Activated gamma-delta T cell treated with anti-CD3 and anti-CD28 coated beads, Interleukin-2, amount 50 U/mL, for 16 hours (primary cell): ENCODE measurements around the gene CLCN2.

Source experiments
- DNase-seq: peaks from one replicate; pipeline ENCODE4 v3.0.0-alpha.2; 2020; ENCODE audit warnings: low read depth

CLCN2 gene

DNA sequence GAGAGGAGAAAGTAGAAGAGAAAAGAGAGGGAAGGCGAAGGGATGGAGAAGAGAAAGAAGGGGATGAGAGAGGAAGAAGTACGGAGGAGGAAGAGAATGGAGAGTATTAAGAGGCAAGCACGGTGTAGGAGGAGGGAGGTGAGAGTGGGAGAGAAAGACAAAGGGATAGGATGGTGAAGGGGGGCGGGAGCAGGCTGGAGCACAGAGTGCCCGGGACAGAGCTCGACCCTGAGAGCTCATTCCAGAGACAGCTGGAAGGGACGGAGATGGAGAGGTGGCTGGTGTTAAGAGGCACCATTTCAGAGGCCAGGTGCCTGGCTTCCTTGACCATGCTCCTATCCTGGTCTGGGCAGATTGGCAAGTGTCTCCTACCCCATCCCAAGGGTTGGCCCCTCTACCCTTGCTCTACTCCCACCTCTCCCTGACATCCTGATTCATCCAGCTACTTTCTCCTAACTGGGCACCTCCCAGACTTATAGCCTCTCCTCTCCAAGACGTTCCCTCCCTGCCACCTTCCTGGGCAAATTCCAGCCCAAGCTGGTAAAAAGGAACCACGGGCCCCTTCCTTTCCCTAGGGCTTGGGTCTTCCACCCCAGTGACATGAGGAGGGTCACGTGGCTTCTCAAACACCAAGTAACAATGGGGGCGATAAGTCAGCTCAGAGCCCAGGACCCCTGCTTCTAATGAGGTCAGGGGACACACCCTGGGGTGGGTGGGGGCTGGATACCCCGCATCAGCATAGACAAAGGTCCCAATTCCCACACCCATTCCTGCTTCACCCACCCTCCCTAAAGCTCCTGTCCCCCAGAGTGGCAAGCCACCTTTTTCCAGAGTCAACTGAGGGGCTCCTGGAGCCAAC lies 1.1 kb downstream of the CLCN2 start:
- DNase-seq: no peak

DNA sequence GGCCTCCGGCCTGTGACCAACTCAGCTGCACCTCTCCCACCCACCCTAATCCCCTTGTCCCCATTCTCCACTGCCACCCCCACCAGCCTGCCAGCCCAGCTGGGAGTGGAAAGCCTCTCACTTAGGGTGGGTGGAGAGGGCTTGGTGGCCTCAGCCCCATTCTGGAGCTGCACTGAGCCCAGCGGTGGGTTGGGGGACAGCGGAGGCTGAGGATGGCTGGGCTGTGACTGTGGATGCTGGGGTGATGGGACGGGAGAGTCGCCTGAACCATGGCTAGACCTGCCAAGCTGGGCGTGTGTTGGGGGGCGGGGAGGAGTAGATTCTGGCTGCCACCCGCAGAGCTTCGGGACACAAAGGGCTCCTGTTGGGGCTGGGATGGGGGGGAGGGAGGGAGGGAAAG lies 1.8 kb downstream of the CLCN2 start:
- DNase-seq: no peak

GRCh38 chr3:184358921-184359350 lies 2.5 kb downstream of the CLCN2 start:
- DNase-seq: no peak

DNA sequence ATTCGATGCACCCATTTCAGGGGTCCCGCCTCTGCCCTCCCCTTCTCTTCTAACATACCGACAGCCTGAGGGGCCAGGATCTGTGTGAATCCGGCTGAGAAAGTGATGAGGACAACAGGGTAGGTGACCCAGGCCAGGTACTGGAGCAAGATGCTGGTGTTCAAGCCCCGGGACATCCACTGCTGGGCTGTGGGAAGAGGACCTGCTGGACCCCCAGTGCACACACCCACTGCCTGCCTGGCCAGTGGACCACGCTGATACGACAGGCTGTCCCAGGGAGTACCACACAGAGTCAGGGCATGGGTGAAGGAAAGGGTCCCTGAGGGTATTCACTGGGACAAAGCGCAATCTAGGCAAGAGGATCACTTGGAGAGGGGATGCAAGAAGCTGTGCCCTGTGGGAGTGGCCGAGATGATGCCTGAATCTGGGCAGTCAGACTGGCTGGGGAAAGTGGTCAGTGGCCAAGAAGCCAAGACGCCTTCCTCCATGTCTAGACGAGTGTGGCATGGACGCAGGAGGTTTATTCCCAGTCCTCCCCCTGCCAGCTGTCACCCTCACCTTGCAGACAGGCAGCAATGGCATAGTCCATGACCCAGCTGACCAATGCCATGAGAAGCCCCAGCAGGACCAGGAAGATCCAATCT lies 3.2 kb downstream of the CLCN2 start:
- no peak for DNase-seq

DNA sequence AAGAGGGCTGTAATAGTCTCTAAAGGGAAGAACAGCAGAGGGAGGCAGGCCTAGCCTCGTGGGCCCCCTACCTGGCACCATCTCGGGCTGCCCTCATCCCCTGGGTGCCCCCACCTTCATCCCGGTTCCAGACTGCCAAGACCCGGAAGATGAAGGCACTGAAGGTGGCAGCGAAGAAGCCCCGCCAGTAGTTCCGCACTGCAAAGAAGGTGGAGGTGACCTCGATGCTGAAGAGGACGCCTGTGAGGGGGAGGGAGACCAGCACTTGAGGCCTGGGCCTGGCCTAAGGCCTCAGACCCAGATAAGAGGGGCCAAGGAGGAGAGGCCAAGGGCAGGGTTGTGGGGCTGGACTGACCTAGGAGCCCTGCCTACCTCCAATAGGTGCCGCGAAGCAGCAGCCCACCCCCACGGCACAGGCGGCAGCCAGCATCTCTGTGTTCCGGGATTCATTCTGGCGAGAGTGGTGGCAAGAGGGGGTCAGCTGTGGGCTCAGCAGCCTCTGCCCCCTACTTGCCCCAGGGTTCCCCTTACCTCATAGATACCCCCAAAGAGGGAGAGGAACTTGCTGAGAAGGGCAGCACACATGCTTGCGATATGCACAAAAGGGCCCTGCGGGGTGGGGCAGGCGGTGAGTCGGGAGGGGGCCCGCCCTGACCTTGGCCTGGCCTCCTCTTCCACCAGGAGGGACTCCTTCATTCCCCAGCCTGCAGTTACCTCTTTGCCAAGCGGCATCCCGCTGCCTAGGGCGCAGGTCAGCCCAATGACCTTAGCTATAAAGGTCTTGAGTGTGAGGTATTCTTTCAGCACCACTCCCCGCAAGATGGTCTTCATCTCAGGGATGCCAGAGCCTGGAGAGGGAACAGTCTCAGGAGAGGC lies 3.9 kb downstream of the CLCN2 start:
- DNase-seq: no peak

DNA sequence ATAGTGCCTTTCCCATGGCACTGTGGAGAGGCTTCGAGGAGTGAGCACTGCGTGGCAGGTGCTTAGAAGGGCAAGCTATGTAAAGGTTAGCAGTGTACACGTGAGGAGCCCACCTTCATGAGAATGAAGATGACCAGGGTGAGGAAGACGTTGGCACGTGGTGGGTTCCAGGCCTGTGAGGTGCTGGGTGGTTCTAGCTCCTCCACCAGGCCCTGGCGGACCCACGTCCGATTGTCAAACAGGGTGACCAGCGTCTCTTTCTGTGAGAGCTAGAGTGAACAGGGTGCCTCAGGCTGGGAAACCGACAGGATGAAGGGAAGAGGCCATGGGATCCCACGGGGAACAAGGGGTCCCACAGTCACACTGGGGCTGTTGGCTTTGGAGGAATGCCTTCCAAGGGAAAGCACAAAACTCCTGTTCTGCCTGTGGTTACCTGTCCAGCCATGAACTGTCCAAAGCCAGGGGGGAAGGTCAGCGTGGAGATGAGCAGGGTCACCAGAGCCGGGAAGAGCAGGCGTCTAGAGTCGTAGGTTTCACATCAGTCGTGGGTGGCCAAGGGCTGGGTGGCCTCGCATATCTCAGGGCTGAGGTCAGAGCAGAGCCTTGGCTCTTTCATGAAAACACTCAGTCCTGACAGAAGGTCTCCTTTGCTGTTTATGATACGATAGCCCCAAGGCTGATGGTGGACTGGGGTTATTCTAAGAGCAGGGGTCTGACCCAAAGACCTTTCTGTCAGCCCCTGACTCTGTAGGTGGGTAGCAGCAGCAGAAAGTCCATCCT lies 6.0 kb downstream of the CLCN2 start:
- DNase-seq: no peak

GRCh38 chr3:184354754-184355153 lies 6.7 kb downstream of the CLCN2 start:
- no peak for DNase-seq

GRCh38 chr3:184354121-184354728 lies 7.2 kb downstream of the CLCN2 start:
- DNase-seq: peak; percentile 47

DNA sequence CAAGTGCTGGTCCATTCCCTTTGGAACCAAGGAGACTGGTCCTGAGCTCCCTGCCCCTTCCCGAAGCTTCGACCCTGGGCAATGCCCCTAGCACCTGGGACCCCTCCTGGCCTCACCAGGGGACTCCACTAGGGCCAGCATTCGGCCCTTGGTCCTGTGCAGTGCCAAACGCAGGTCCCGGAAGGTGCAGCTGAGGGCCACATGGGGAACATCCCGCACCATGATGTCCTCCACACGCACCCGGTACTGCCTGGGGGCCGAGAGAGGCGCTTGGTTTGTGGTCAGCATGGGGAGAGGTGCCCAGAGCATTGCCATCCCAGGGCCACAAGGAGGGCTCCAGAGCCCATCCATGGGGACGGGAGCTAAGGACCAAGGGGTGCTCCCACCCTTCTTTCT lies 7.9 kb downstream of the CLCN2 start:
- DNase-seq: no peak

GRCh38 chr3:184352897-184353545 lies 8.4 kb downstream of the CLCN2 start:
- DNase-seq: no peak

GRCh38 chr3:184352149-184352785 lies 9.1 kb downstream of the CLCN2 start:
- DNase-seq: no peak

- no peak for DNase-seq
Observed at GRCh38 chr3:184351511-184352148, 9.8 kb downstream of the CLCN2 start.

DNA sequence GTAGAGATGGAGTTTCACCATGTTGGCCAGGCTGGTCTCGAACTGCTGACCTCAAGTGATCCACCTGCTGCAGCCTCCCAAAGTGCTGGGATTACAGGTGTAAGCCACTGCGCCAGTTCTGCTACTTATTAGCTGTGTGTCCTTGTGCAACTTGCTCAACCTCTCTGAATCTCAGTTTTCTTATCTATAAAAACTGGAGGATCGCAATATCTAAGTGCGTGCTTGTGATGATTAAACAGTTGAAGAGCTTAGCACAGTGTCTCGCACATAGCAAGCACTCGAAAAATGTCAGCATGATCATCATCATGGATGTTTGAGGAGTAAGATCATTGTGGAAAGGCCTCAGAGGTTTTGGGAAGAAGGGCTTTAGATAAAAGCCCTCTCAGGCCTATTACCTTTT lies 10.8 kb downstream of the CLCN2 start:
- DNase-seq: no peak

- DNase-seq: no peak
Observed at GRCh38 chr3:184349563-184350470, 11.6 kb downstream of the CLCN2 start.

- DNase-seq: no peak
Observed at GRCh38 chr3:184348057-184348382, 13.4 kb downstream of the CLCN2 start.

DNA sequence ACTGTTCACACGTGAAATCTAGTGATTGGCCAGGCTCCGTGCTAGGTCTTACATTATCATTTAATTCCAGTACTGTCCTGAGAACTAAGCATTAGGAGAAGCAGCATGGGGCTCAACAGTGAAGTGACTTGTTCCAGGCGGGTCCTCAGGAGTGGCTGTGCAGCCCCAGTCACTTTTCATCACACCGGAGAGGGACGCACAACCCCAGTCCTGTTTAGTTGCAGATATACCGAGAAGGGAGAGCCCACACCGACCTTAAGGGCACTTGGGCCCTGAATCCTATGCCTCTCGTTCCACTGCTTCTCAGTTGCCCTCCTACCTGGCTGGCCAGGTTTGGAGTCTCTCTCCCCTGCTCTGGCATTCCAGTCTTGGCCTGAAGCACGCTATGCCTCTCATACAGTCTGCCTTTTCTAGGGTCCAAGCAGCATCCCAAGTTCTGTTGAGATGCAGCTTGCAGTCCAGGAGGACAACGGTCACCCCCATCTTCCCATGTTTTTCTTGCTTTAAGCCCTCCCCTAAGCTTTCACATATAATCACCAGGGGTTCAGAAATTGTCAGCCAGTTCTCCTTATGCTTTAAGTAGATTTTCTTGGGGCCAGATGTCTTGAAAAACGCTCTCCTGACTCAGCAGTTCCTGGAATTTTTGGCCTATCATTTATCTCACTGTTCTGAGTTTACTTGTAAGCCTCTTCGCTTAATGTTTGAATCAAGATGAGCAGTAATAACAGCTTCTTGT lies 13.9 kb downstream of the CLCN2 start:
- no peak for DNase-seq

- DNase-seq: no peak
Observed at GRCh38 chr3:184346480-184347190, 14.8 kb downstream of the CLCN2 start.
